HepG2 (cell line): Measurements from ENCODE around the gene EFNA2. TPM values are rescaled to one million over a fixed set of nuclear protein-coding genes. Genes with fewer than 3 reads are reported as not detected.
A peak's percentile ranks its signal among the peaks of the same experiment; 100 is the strongest.

ENCODE experiments used
- CENPX ChIP-seq: sonication (generic); formaldehyde crosslinking; IDR thresholded peaks from 2 replicates; pipeline ENCODE4 v1.9.0; 2021; ENCODE audit warnings: mild to moderate bottlenecking, missing genetic modification reagents, moderate library complexity
- CHCHD3 ChIP-seq: sonication (generic); formaldehyde crosslinking; IDR thresholded peaks from 2 replicates; pipeline ENCODE4 v1.8.0; 2022; ENCODE audit warnings: mild to moderate bottlenecking, missing genetic modification reagents, moderate library complexity
- IKZF1 ChIP-seq: fragments of 450-650 bp; IDR thresholded peaks from 2 replicates; pipeline ENCODE4 v1.7.1; 2016
- IRX3 ChIP-seq: sonication (generic); formaldehyde crosslinking; IDR thresholded peaks from 2 replicates; pipeline ENCODE4 v1.8.1; 2023; ENCODE audit warnings: mild to moderate bottlenecking, low read depth, missing genetic modification reagents, borderline replicate concordance
- KAT8 ChIP-seq: IDR thresholded peaks from 2 replicates; pipeline ENCODE4 v1.6.1; 2016; ENCODE audit warnings: missing genetic modification reagents, missing compliant biosample characterization
- MBD4 ChIP-seq: IDR thresholded peaks from 2 replicates; pipeline ENCODE4 v1.6.1; 2012; ENCODE audit warnings: low read length, inconsistent platforms, borderline replicate concordance
- NPAS2 ChIP-seq: sonication (generic); formaldehyde crosslinking; IDR thresholded peaks from 2 replicates; pipeline ENCODE4 v1.8.0; 2022; ENCODE audit warnings: mild to moderate bottlenecking, missing genetic modification reagents, borderline replicate concordance
- NRL ChIP-seq: sonication (generic); formaldehyde crosslinking; IDR thresholded peaks from 2 replicates; pipeline ENCODE4 v1.5.0; 2020; ENCODE audit warnings: missing genetic modification reagents, mild to moderate bottlenecking, moderate library complexity, borderline replicate concordance
- PAWR ChIP-seq: sonication (generic); formaldehyde crosslinking; IDR thresholded peaks from 2 replicates; pipeline ENCODE4 v1.4.0; 2020; ENCODE audit warnings: missing genetic modification reagents, mild to moderate bottlenecking, borderline replicate concordance
- POLR2A ChIP-seq, 2 experiments: IDR thresholded peaks; 2 replicates each; pipeline ENCODE4 v1.6.1; 2011; ENCODE audit warnings: low read depth in 2 of 2, low read length in 2 of 2, mild to moderate bottlenecking in 1 of 2, moderate library complexity in 1 of 2; ENCODE audit not compliant: insufficient read depth in 1 of 2
- POLR2AphosphoS5 ChIP-seq: IDR thresholded peaks from 2 replicates; pipeline ENCODE4 v1.6.1; 2012; ENCODE audit warnings: low read depth, low read length
- RARG ChIP-seq: sonication (generic); formaldehyde crosslinking; IDR thresholded peaks from 2 replicates; pipeline ENCODE4 v1.4.0; 2020; ENCODE audit warnings: low read depth, mild to moderate bottlenecking, missing genetic modification reagents
- SIN3A ChIP-seq: IDR thresholded peaks from 2 replicates; pipeline ENCODE4 v1.6.1; 2011; ENCODE audit warnings: low read depth, mild to moderate bottlenecking, control low read depth, low read length, borderline replicate concordance
- TAF1 ChIP-seq: sonication (generic); formaldehyde crosslinking; IDR thresholded peaks from 2 replicates; pipeline ENCODE4 v1.4.0; 2020; ENCODE audit warnings: missing genetic modification reagents
- TBL1XR1 ChIP-seq: fragments of 150-350 bp; IDR thresholded peaks from 2 replicates; pipeline ENCODE4 v1.6.1; 2014; ENCODE audit warnings: borderline replicate concordance, low read length; ENCODE audit not compliant: partially characterized antibody
- TCF7L2 ChIP-seq: IDR thresholded peaks from 2 replicates; pipeline ENCODE4 v1.6.1; 2011; ENCODE audit warnings: mild to moderate bottlenecking, low read depth, low read length, moderate library complexity
- TIGD3 ChIP-seq: sonication (generic); formaldehyde crosslinking; IDR thresholded peaks from 2 replicates; pipeline ENCODE4 v1.5.1; 2020; ENCODE audit warnings: mild to moderate bottlenecking, missing genetic modification reagents, borderline replicate concordance
- ZBTB7B ChIP-seq: sonication (generic); formaldehyde crosslinking; IDR thresholded peaks from 2 replicates; pipeline ENCODE4 v1.4.0; 2020; ENCODE audit warnings: missing genetic modification reagents
- ZNF264 ChIP-seq: sonication (generic); formaldehyde crosslinking; IDR thresholded peaks from 2 replicates; pipeline ENCODE4 v1.4.0; 2020; ENCODE audit warnings: missing genetic modification reagents
- ZNF552 ChIP-seq: sonication (generic); formaldehyde crosslinking; IDR thresholded peaks from 2 replicates; pipeline ENCODE4 v1.9.0; 2022; ENCODE audit warnings: missing genetic modification reagents, mild to moderate bottlenecking, borderline replicate concordance
- ZNF564 ChIP-seq: sonication (generic); formaldehyde crosslinking; IDR thresholded peaks from 2 replicates; pipeline ENCODE4 v1.8.1; 2023; ENCODE audit warnings: mild to moderate bottlenecking, missing genetic modification reagents
- ZNF660 ChIP-seq: sonication (generic); formaldehyde crosslinking; IDR thresholded peaks from 2 replicates; pipeline ENCODE4 v1.5.1; 2020; ENCODE audit warnings: mild to moderate bottlenecking, low read depth, missing genetic modification reagents, borderline replicate concordance
- ZNF75D ChIP-seq: sonication (generic); formaldehyde crosslinking; IDR thresholded peaks from 2 replicates; pipeline ENCODE4 v1.8.1; 2023; ENCODE audit warnings: missing genetic modification reagents, mild to moderate bottlenecking, borderline replicate concordance
- ZNF772 ChIP-seq: sonication (generic); formaldehyde crosslinking; IDR thresholded peaks from 2 replicates; pipeline ENCODE4 v1.5.0; 2020; ENCODE audit warnings: mild to moderate bottlenecking, missing genetic modification reagents
- polyA plus RNA-seq, 8 experiments: library from polyadenylated mRNA; depleted of rRNA in 3 of 8; stranded (reverse) in 7 of 8; unstranded in 1 of 8; fragments of >200 nt; fragmentation: Illumina TruSeq in 4 of 8; extraction: Trizol in 4 of 8; gene quantifications; 2 replicates each; pipeline versions ENCODE4 v1.2.1 to v1.2.3, GENCODE V29; 2011 to 2016; ENCODE audit warnings: low read depth in 4 of 8, missing spikeins in 1 of 8, mixed read lengths in 1 of 8; ENCODE audit not compliant: insufficient read depth in 1 of 8
- total RNA-seq, 5 experiments: library from RNA; depleted of rRNA; stranded (reverse); fragments of >200 nt; fragmentation: Illumina TruSeq; extraction: Trizol; gene quantifications; 2 replicates each; pipeline ENCODE4 v1.2.3, GENCODE V29; 2016; ENCODE audit warnings: low read depth in 1 of 5
- TF ChIP-seq, protein P1 (sequence below): sonication (generic); formaldehyde crosslinking; IDR thresholded peaks from 2 replicates; pipeline ENCODE4 v1.4.0; 2020; ENCODE audit warnings: missing genetic modification reagents, mild to moderate bottlenecking, borderline replicate concordance
- TF ChIP-seq, protein P2 (sequence below): sonication (generic); formaldehyde crosslinking; IDR thresholded peaks from 2 replicates; pipeline ENCODE4 v1.4.0; 2020; ENCODE audit warnings: missing genetic modification reagents

Gene EFNA2
- total and polyA plus RNA-seq, 2 of the 13 experiments (the other 11 are each of a cell fraction or from before 2014, with no cell fraction given): 6.0 to 9.9 TPM

GRCh38 chr19:1283207-1283916 lies 2.3 kb upstream of the EFNA2 start (continued):
- TF ChIP-seq PAWR (CRISPR knock-in tag): no peak
- no peak for TF ChIP-seq TAF1
- no peak for TF ChIP-seq ZNF264
- TF ChIP-seq MBD4: no peak
- TF ChIP-seq, protein P1, sequence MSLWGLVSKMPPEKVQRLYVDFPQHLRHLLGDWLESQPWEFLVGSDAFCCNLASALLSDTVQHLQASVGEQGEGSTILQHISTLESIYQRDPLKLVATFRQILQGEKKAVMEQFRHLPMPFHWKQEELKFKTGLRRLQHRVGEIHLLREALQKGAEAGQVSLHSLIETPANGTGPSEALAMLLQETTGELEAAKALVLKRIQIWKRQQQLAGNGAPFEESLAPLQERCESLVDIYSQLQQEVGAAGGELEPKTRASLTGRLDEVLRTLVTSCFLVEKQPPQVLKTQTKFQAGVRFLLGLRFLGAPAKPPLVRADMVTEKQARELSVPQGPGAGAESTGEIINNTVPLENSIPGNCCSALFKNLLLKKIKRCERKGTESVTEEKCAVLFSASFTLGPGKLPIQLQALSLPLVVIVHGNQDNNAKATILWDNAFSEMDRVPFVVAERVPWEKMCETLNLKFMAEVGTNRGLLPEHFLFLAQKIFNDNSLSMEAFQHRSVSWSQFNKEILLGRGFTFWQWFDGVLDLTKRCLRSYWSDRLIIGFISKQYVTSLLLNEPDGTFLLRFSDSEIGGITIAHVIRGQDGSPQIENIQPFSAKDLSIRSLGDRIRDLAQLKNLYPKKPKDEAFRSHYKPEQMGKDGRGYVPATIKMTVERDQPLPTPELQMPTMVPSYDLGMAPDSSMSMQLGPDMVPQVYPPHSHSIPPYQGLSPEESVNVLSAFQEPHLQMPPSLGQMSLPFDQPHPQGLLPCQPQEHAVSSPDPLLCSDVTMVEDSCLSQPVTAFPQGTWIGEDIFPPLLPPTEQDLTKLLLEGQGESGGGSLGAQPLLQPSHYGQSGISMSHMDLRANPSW (CRISPR knock-in tag): peak; percentile 70; the same call in 1 of the 2 replicates
- no peak for TF ChIP-seq CHCHD3
- no peak for TF ChIP-seq ZNF564
- peak; percentile 28; the same call in 1 of the 2 replicates for TF ChIP-seq KAT8 (CRISPR knock-in tag)
- TF ChIP-seq TIGD3: no peak
- no peak for TF ChIP-seq NPAS2 (CRISPR knock-in tag)
- no peak for TF ChIP-seq IKZF1
- TF ChIP-seq NRL (CRISPR knock-in tag): peak; percentile 36; the same call in 1 of the 2 replicates
- TF ChIP-seq ZNF552 (CRISPR knock-in tag): no peak
- no peak for TF ChIP-seq CENPX (CRISPR knock-in tag)
- TF ChIP-seq, protein P2, sequence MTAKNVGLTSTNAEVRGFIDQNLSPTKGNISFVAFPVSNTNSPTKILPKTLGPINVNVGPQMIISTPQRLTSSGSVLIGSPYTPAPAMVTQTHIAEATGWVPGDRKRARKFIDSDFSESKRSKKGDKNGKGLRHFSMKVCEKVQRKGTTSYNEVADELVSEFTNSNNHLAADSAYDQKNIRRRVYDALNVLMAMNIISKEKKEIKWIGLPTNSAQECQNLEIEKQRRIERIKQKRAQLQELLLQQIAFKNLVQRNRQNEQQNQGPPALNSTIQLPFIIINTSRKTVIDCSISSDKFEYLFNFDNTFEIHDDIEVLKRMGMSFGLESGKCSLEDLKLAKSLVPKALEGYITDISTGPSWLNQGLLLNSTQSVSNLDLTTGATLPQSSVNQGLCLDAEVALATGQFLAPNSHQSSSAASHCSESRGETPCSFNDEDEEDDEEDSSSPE (CRISPR knock-in tag): no peak
- no peak for TF ChIP-seq TCF7L2
- TF ChIP-seq ZBTB7B: peak; percentile 97
- no peak for TF ChIP-seq TBL1XR1
- TF ChIP-seq POLR2A (IDR thresholded peaks at IDR 0.05; ENCODE audit: insufficient read depth in 1 of 2, low read depth in 2 of 2, low read length in 2 of 2): no peak
- 0 out of 2 replicates have a peak, but pooled peaks have one; percentile 26 for TF ChIP-seq POLR2AphosphoS5
- no peak for TF ChIP-seq RARG (CRISPR knock-in tag)
- TF ChIP-seq ZNF660: no peak
- TF ChIP-seq ZNF75D (CRISPR knock-in tag): no peak
- TF ChIP-seq ZNF772 (CRISPR knock-in tag): peak; percentile 76; the same call in 1 of the 2 replicates
- TF ChIP-seq SIN3A: no peak
- TF ChIP-seq IRX3 (CRISPR knock-in tag): no peak
- TF ChIP-seq, all 625 proteins: peak for 140
